Naive thymus-derived CD4-positive, alpha-beta T cell (primary cell): Measurements from ENCODE around the gene NRM. TPM values are rescaled to one million over a fixed set of nuclear protein-coding genes. Genes with fewer than 3 reads are reported as not detected.

Source experiments
- ATAC-seq: fragments of 150-1000 bp; cut with Tn5 transposase; 2 replicates; pipeline ENCODE4 v1.10.0; 2021; ENCODE audit warnings: mild to moderate bottlenecking, moderate library complexity
- CTCF ChIA-PET: fragments of 350-600 bp; sonication (Branson Sonifier 250); formaldehyde crosslinking; loops from one replicate; lab custom pipeline; 2021; ENCODE audit warnings: antibody characterized with exemption; lab: Charles Lee
- POLR2A ChIA-PET: fragments of 350-600 bp; sonication (Branson Sonifier 250); formaldehyde crosslinking; loops from one replicate; lab custom pipeline; 2021; ENCODE audit warnings: antibody characterized with exemption, inconsistent platforms; lab: Charles Lee
- DNase-seq, 9 donors: peaks; one replicate each; pipeline versions ENCODE4 v3.0.0 to v3.0.0-alpha.2; 2020 to 2022; ENCODE audit warnings: mixed read lengths in 1 of 9
- H3K27ac ChIP-seq: one replicate; pipeline ENCODE4 v1.7.0; 2013; ENCODE audit warnings: mild to moderate bottlenecking, low read depth, low read length, moderate library complexity
- H3K27me3 ChIP-seq, 2 donors: one replicate each; pipeline ENCODE4 v1.7.0; 2013; ENCODE audit warnings: low read length in 2 of 2, mild to moderate bottlenecking in 2 of 2, moderate library complexity in 2 of 2; ENCODE audit not compliant: control insufficient read depth in 2 of 2, insufficient read depth in 2 of 2
- H3K36me3 ChIP-seq, 3 experiments: 1 replicate in 2 of 3; 2 replicates in 1 of 3; pipeline ENCODE4 v1.7.0; 2013; ENCODE audit warnings: low read length in 3 of 3, mild to moderate bottlenecking in 3 of 3, moderate library complexity in 1 of 3; ENCODE audit not compliant: insufficient read depth in 3 of 3, control insufficient read depth in 2 of 3
- H3K4me1 ChIP-seq, 2 donors: one replicate each; pipeline ENCODE4 v1.7.0; 2013; ENCODE audit warnings: low read length in 2 of 2, mild to moderate bottlenecking in 2 of 2, moderate library complexity in 1 of 2; ENCODE audit not compliant: control insufficient read depth in 2 of 2, insufficient read depth in 2 of 2
- H3K4me3 ChIP-seq: 2 replicates; pipeline ENCODE4 v1.7.0; 2013; ENCODE audit warnings: mild to moderate bottlenecking, low read length
- H3K9me3 ChIP-seq, 3 experiments: 1 replicate in 2 of 3; 2 replicates in 1 of 3; pipeline ENCODE4 v1.7.0; 2013; ENCODE audit warnings: low read length in 3 of 3; ENCODE audit not compliant: control insufficient read depth in 2 of 3
- H3K27ac Mint-ChIP-seq, 9 donors: one replicate each; pipeline ENCODE4 v1.8.0; 2020 to 2022; ENCODE audit warnings: mixed read lengths in 9 of 9, mild to moderate bottlenecking in 8 of 9, moderate library complexity in 5 of 9, inconsistent platforms in 2 of 9
- H3K27me3 Mint-ChIP-seq, 5 donors: one replicate each; pipeline ENCODE4 v1.8.0; 2021 to 2022; ENCODE audit warnings: mixed read lengths in 5 of 5, mild to moderate bottlenecking in 1 of 5
- H3K36me3 Mint-ChIP-seq, 5 donors: one replicate each; pipeline ENCODE4 v1.8.0; 2020 to 2022; ENCODE audit warnings: mixed read lengths in 5 of 5, mild to moderate bottlenecking in 3 of 5, inconsistent platforms in 1 of 5
- H3K4me1 Mint-ChIP-seq, 7 donors: one replicate each; pipeline ENCODE4 v1.8.0; 2020 to 2022; ENCODE audit warnings: mixed read lengths in 7 of 7, mild to moderate bottlenecking in 3 of 7, inconsistent platforms in 1 of 7
- H3K4me3 Mint-ChIP-seq, 10 donors: one replicate each; pipeline ENCODE4 v1.8.0; 2020 to 2022; ENCODE audit warnings: mild to moderate bottlenecking in 10 of 10, mixed read lengths in 10 of 10, moderate library complexity in 6 of 10, inconsistent platforms in 2 of 10
- H3K9me3 Mint-ChIP-seq, 11 donors: one replicate each; pipeline ENCODE4 v1.8.0; 2020 to 2022; ENCODE audit warnings: mixed read lengths in 11 of 11, mild to moderate bottlenecking in 4 of 11, inconsistent platforms in 1 of 11, moderate library complexity in 1 of 11
- intact Hi-C, 2 donors: fragments of 100-400 bp; cut with micrococcal nuclease; formaldehyde crosslinking; loops; one replicate each; pipeline ENCODE4 v1.15.1; 2023
- polyA plus RNA-seq, 2 donors: library from polyadenylated mRNA; unstranded; fragments of 300-500 nt; fragmentation: Illumina TruSeq; gene quantifications; one replicate each; pipeline ENCODE4 v1.2.3, GENCODE V29; 2021
- total RNA-seq, 6 experiments: library from RNA in 5 of 6; stranded (reverse) in 5 of 6; gene quantifications; 1 replicate in 5 of 6; 2 replicates in 1 of 6; pipeline ENCODE4 v1.2.3 and lab custom pipeline; 2021 to 2026

NRM gene
- total and polyA plus RNA-seq, 7 experiments from 2014 or later = 2.3 to 29.4 (median 6.3) TPM

GRCh38 chr6:30730601-30731435 is 40.0 kb upstream of the NRM start:
- Histone ChIP-seq H3K4me1 (peaks cover 14 to 30% of the 10 kb centered on the region in 2 donors), H3K27me3 (no peaks in the 10 kb centered on the region), H3K9me3 (no peaks in the 10 kb centered on the region), H3K4me3 (no peak overlapping the region), H3K36me3 (peaks cover 6 to 39% (median 8%) of the 10 kb centered on the region in 3 experiments), H3K27ac (peak overlapping the region; percentile 52)
- no peaks in the 10 kb centered on the region for H3K9me3 Mint-ChIP-seq
- intact Hi-C loops = loop anchor here (1.0 to 10.0 kb wide), 8 partner anchors 9 to 320 kb away; partner anchors contain the start of genes ATAT1 (in 1 of the 2) and IER3 (in 1 of the 2)
- H3K36me3 Mint-ChIP-seq = peaks cover 0 to 47% (median 19%) of the 10 kb centered on the region in 5 donors
- CTCF ChIA-PET = interaction anchor here (0.6 to 7.9 kb wide), 46 partner anchors 8 to 430 kb away, joined by 3 to 48 read pairs (median 4); partner anchors contain the start of genes DDR1, DHX16 and MDC1
- POLR2A ChIA-PET = interaction anchor here (0.6 to 2.8 kb wide), 19 partner anchors 9 to 1462 kb away, joined by 3 to 20 read pairs (median 5); partner anchors contain the start of genes FLOT1, MDC1, MRPS18B and PPP1R10
- H3K27ac Mint-ChIP-seq = peak overlapping the region in 7 of 9 donors; percentile 29 to 79 (median 73)
- H3K4me1 Mint-ChIP-seq = peaks cover 27 to 54% (median 42%) of the 10 kb centered on the region in 7 donors
- H3K4me3 Mint-ChIP-seq = peak overlapping the region in 9 of 10 donors; percentile 27 to 69 (median 55)
- peak; percentile 62 to 86 (median 81) for DNase-seq
- H3K27me3 Mint-ChIP-seq = no peaks in the 10 kb centered on the region
- peak; percentile 97 for ATAC-seq

GRCh38 chr6:30727920-30728553 is 37.3 kb upstream of the NRM start:
- Histone ChIP-seq H3K36me3 (peaks cover 13 to 66% (median 16%) of the 10 kb centered on the region in 3 experiments), H3K4me1 (peaks cover 15 to 21% of the 10 kb centered on the region in 2 donors), H3K4me3 (no peak overlapping the region), H3K27me3 (no peaks in the 10 kb centered on the region), H3K27ac (peak overlapping the region; percentile 16), H3K9me3 (no peaks in the 10 kb centered on the region)
- Mint-ChIP-seq H3K9me3 (no peaks in the 10 kb centered on the region), H3K36me3 (peaks cover 7 to 53% (median 19%) of the 10 kb centered on the region in 5 donors), H3K27ac (peak overlapping the region in 7 of 9 donors; percentile 28 to 81 (median 72)), H3K4me3 (peak overlapping the region in 1 of 10 donors; percentile 63), H3K27me3 (no peaks in the 10 kb centered on the region), H3K4me1 (peaks cover 33 to 68% (median 51%) of the 10 kb centered on the region in 7 donors)
- DNase-seq (no peak), ATAC-seq (no peak)
- CTCF ChIA-PET = interaction anchor here (0.6 to 4.5 kb wide), 10 partner anchors 10 to 398 kb away, joined by 3 to 48 read pairs (median 4); no protein-coding TSS in a partner anchor
- POLR2A ChIA-PET = interaction anchor here (0.5 to 2.1 kb wide), 14 partner anchors 10 to 411 kb away, joined by 3 to 7 read pairs (median 4); partner anchors contain the start of genes MDC1 and MRPS18B
- intact Hi-C loops = loop anchor here in 1 of 2 donors (10.0 kb wide), 1 partner anchor 663 kb away; the partner anchor contains the start of genes POLR1H and PPP1R11

DNA sequence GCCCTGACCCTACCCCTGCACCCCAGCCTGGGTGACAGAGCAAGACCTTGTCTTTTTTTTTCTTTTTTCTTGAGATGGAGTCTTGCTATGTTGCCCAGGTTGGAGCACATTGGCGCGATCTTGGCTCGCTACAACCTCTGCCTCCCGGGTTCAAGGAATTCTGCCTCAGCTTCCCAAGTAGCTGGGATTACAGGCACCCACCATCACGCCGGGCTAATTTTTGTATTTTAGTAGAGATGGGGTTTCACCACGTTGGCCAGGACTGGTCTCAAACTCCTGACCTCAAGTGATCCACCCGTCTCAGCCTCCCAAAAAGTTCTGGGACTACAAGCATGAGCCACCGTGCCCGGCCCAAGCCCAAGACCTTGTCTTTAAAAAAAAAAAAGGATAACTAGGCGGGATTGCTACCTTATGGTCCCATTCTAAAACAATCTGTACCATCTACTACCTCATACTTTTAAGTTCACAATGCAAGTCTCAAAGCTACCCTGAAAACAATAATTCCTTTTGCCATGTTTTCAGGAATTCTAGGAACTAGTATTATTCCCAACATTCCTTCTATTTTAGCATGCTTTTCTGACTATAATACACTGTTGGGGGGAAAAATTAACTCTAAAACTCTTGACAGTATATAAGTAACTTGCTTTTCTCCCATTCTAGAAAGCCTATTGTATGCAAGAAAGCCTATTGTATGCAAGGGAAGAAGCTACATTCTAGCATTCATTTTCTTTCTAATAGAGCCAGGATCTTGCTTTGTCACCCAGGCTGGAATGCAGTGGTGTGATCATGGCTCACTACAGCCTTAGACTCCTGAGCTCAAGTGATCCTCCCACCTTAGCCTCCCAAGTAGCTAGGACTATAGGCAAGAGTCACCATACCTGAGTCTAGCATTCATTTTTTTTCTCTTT is 36.0 kb upstream of the NRM start:
- Mint-ChIP-seq H3K27me3 (no peaks in the 10 kb centered on the region), H3K36me3 (peaks cover 7 to 56% (median 14%) of the 10 kb centered on the region in 5 donors), H3K27ac (peak overlapping the region in 8 of 9 donors; percentile 33 to 77 (median 62))

DNA sequence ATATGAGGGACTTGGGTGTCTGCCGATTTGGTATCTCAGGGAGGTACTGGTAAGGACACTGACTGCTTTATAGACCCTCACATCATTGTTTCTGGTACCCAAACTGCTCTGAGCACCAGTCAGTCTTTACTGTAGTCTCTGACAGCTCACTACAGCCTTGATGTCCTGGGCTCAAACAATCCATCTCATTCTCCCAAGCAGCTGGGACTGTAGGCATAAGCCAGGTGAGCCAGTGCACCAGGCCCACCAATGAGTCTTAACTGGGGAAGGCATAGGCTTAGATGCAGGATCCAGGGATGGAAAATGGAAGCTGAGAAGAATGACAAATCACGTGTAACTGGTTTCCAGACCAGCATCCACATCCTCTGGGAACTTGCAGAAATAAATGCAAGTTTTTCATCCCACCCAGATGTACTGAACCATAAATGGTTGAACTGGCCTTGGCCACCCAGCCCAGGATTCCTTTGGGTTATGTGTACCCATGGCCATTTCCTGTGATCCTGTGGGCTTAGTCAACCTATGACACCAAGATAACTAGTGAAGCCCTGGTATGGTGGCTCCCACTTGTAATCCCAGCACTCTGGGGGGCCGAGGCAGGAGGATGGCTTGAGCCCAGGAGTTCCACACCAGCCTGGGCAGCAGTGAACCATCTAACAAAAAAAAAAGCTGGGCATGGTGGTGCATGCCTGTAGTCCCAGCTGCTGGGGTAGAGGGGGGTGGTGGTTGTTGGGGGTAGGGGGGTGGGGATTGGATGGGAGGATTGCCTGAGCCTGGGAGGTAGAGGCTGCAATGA is 35.1 kb upstream of the NRM start:
- Mint-ChIP-seq H3K27ac (peak overlapping the region in 8 of 9 donors; percentile 34 to 87 (median 70)), H3K27me3 (no peaks in the 10 kb centered on the region), H3K9me3 (peaks cover 0 to 4% (median 0%) of the 10 kb centered on the region in 11 donors), H3K36me3 (peaks cover 7 to 58% (median 16%) of the 10 kb centered on the region in 5 donors), H3K4me1 (peaks cover 40 to 57% (median 51%) of the 10 kb centered on the region in 7 donors), H3K4me3 (no peak overlapping the region)
- Histone ChIP-seq H3K4me3 (no peak overlapping the region), H3K27me3 (no peaks in the 10 kb centered on the region), H3K9me3 (no peaks in the 10 kb centered on the region), H3K36me3 (peaks cover 17 to 66% (median 19%) of the 10 kb centered on the region in 3 experiments), H3K27ac (no peak overlapping the region), H3K4me1 (peaks cover 24 to 31% of the 10 kb centered on the region in 2 donors)
- ChIA-PET CTCF (interaction anchor here (2.3 kb wide), 1 partner anchor 47 kb away, joined by 6 read pairs; no protein-coding TSS in a partner anchor), POLR2A (interaction anchor here (1.0 to 17.4 kb wide), 5 partner anchors 10 to 238 kb away, joined by 4 to 499 read pairs (median 6); partner anchors contain the start of genes DHX16 and FLOT1)
- DNase-seq (no peak), ATAC-seq (no peak)
- intact Hi-C loops = loop anchor here in 1 of 2 donors (10.0 kb wide), 1 partner anchor 661 kb away; the partner anchor contains the start of genes POLR1H and PPP1R11

More for the DNA sequence above, 36.0 kb upstream of the NRM start:
- peaks cover 17 to 66% (median 19%) of the 10 kb centered on the region in 3 experiments for H3K36me3 ChIP-seq
- H3K4me3 Mint-ChIP-seq = no peak overlapping the region
- ChIA-PET CTCF (interaction anchor here (0.5 to 2.3 kb wide), 4 partner anchors 9 to 672 kb away, joined by 3 to 6 read pairs (median 4); no protein-coding TSS in a partner anchor), POLR2A (interaction anchor here (0.6 to 17.4 kb wide), 10 partner anchors 9 to 239 kb away, joined by 3 to 499 read pairs (median 5); partner anchors contain the start of genes DHX16, FLOT1 and MDC1)
- peaks cover 26 to 33% of the 10 kb centered on the region in 2 donors for H3K4me1 ChIP-seq
- peak overlapping the region; percentile 53 for H3K27ac ChIP-seq
- no peaks in the 10 kb centered on the region for H3K27me3 ChIP-seq
- ATAC-seq (no peak), DNase-seq (no peak)
- H3K4me1 Mint-ChIP-seq = peaks cover 43 to 64% (median 56%) of the 10 kb centered on the region in 7 donors
- H3K9me3 Mint-ChIP-seq = no peaks in the 10 kb centered on the region
- H3K9me3 ChIP-seq = no peaks in the 10 kb centered on the region
- no peak overlapping the region for H3K4me3 ChIP-seq
- intact Hi-C loops = loop anchor here in 1 of 2 donors (10.0 kb wide), 1 partner anchor 662 kb away; the partner anchor contains the start of genes POLR1H and PPP1R11
